Superior temporal gyrus (tissue), 1 donor: Measurements from ENCODE around the gene COP1.
"Not testable (repeated sequence)": the region's sequence is repeated elsewhere in the genome, so short reads cannot be mapped to it uniquely, and the experiment has no call there.

Experiments used
- DNase-seq: peaks from one replicate; pipeline ENCODE4 v3.0.0-alpha.2; 2016; ENCODE audit errors: extremely low spot score

Gene COP1

GRCh38 chr1:176134666-176135065 is 72.4 kb downstream of the COP1 start:
- DNase-seq, result no peak

GRCh38 chr1:176122282-176122681 is 84.8 kb downstream of the COP1 start:
- no peak for DNase-seq

DNA sequence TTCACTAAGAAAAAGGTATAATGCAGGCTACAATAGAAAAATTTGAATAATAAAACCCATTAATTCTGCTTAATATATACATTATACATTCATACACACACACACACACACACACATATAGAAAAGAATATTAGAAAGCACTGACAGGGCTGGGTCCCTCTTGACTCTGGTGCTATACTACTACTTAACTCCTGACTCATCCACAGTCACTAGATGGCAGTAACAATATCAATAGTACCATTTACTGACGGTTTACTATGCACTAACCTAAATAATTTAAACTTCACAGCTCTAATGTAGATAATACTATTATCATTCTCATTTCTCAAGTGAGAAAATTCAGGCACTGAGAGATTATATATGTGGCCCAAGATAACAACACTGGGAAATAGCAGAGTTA is 87.5 kb downstream of the COP1 start:
- DNase-seq, result no peak

DNA sequence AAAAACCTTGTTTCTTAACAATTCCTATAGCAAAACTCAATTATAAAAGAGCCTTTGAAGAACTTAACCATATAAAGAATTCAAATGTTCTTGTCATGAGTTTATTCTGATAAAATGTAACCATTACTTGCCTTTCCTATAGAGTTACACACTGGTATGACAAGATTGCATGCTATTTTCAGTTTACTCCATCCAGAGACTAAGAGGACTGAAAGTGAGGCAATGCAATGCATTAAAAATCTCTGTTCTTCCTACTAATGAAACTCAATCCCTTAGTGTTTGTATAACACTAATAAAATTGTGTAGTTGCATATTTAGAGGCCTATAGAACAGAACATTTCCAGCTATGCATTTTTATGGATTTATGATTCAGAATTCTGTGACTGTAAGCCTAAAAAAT is 88.1 kb downstream of the COP1 start:
- no peak for DNase-seq

- DNase-seq, result no peak
Observed at GRCh38 chr1:176111835-176112234, 95.3 kb downstream of the COP1 start.

DNA sequence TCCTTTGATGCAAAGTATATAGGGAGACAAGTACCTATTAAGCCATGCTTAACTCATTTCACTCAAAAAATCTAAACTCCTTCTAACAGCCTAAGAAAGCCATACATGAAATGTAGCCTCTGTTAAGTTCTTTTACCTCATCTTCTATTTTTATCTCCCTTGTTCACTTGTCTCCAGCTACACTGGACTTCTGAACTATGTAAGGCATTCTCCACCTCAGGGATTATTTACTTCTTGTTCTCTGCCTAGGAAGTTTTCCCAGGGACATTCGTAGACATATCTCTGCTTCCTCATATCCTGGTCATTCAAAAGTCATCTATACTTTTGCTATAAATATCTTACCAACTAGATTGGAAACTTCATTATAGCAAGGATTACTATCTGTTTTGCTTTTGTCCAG is 96.9 kb downstream of the COP1 start:
- DNase-seq, result no peak

DNA sequence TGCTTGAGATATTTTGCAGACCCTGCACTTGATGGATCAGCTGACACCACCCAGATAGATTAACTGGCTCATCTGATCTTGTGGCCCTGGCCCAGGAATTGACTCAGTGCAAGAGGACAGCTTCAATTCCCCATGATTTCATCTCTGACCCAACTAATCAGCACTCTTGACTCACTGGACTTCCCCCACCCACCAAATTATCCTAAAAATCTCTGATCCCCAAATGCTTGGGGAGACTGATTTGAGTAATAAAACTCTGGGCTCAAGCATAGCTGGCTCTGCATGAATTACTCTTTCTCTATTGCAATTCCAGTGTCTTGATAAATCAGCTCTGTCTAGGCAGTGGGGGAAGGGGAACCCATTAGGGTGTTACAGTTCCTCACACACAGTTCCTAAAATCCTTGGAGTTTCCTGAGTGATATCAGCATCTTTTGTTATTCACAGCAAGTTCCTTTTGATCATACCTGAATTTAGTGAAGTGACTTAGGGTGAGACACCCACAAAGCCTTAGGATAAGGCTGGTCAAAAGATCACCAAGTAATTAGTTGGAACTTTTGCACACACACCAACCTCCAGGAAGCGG is 104.2 kb downstream of the COP1 start:
- DNase-seq, result no peak

- no peak for DNase-seq
Observed at GRCh38 chr1:176101951-176102642, 105.0 kb downstream of the COP1 start.

DNA sequence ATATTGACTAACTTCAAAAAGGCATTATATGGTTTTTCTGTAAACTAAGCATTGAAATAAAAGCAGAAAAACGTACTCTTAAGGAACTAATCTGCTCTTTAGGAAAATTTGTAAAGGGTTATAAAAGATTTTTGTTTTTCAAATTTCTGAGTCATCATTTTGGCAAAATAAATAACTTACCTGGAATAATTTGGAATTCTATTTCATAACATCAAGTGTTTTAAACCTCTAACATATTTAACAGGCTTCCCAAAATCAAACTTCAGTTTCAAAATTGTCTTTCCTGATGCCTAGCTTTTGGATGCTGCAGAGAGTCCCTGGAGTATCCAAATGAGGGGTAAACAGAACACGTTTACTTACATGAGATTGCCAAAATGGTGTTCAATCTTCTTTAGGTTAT is 108.5 kb downstream of the COP1 start:
- DNase-seq, result no peak

DNA sequence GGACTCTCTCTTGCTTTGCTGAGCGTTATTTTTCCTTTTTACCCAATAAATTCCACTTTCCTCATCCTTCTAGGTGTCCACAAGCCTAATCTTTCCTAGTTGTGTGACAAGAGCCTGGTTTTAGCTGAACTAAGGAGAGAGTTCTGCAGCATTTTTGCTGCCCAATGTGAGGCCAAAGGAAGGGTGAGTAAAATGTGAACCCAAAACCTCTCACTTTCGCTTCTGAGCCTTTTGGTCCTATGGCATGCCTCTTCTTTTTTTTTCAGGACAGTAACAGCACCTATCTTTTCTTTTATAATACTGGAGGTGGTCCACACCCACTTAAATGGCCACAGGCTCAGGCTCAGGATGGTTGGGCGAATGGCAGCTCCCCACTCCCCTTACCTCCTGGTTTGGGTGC is 111.1 kb downstream of the COP1 start:
- DNase-seq, result no peak

DNA sequence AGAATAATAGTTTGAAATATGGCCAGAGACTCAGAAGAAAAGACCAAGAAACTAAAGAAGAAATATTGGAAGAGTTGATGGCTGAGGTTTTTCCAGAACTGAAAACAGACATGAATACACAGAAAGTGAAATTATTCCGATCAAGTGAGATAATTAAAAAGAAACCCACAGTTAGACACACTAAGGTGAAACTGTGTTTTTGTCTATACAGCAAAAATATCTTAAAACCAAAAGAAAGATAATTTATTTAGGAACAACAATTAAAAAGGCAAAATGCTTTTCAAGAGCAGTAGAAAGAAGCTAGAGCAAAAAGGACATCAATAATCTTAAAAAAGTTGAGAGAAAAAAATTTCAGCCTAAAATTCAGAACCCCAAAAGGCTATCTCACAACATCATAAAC is 116.3 kb downstream of the COP1 start:
- DNase-seq, result no peak

DNA sequence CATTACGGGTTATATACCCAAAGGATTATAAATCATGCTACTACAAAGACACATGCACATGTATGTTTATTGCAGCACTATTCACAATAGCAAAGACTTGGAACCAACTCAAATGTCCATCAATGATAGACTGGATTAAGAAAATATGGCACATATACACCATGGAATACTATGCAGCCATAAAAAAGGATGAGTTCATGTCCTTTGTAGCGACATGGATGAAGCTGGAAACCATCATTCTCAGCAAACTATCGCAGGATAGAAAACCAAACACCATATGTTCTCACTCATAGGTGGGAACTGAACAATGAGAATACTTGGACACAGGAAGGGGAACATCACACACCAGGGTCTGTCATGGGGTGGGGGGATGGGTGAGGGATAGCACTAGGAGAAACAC is 119.3 kb downstream of the COP1 start:
- DNase-seq, result not testable (repeated sequence)

DNA sequence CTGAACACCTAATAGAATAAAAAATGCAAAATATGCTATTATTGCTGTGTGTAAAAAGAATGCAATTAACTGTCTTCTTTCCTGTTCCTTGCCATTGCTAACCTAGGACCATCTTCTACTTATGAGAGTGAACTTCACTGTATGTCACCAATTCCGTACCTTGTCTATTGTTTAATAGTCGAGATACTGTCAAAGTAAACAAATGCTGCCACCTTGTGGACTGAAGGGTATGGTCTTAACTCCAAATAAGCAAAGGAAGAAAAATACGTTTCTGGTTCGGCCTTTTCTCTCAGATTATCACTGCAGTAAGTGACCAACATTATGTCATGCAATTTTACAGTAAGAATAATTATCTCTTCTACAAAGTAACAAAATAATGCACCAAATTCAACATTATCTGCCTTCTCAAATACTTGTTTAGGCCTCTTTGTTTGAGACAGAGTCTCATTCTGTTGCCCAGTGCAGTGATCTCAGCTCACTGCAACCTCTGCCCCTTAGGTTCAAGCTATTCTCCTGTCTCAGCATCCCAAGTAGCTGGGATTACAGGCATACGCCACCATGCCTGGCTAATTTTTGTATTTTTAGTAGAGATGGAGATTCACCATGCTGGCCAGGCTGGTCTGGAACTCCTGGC is 133.4 kb downstream of the COP1 start:
- DNase-seq, result peak; percentile 96

DNA sequence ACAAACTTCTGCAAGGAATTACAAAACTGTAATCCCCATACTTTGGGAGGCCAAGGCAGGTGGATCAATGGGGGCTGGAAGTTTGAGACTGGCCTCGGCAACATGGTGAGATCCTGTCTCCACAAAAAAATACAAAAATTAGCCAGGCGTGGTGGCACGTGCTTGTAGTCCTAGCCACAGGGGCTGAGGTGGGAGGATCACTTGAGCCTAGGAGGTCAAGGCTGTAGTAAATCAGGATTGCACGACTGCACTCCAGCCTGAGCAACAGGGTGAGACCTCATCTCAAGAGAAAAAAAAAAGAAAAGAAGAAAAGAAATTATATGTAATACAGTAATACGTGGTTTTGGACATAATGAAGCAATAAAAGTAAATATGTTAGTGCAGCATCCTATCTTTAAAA is 138.2 kb downstream of the COP1 start:
- no peak for DNase-seq

DNA sequence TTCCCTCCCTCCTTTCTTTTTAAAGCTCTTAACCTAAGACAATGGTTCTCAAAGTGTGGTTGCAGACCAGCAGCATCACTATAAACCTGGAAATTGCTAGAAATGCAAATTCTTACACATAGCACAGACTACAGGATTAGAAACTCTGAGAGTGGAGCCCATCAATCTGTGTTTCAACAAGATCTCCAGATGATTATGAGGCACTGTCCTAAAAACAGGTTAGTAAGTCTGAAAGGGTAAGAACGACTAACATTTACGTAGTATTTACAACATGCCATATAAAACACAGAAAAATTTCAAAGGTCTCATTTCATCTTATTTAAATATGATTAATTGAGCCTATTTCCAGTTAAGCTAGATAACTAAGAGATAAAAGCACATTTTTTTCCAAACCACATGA is 138.8 kb downstream of the COP1 start:
- DNase-seq, result no peak

DNA sequence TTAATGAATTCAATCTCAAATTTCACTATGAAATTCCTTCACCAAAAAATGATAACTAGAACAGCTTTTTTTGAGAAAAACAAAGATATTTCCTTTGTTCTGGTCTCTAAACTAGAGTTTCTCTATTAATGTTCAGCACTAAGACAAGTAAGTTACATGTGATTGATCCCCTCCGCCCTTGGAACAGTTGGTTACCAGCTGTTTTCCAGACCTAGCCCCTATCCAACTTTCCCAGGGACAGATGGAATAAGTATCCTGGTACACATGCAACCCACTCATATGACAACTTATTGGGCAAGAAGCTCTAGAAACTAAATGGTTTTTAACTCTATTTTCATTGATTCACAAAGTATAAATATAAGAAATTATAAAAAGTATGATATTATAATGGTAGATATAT is 140.4 kb downstream of the COP1 start:
- no peak for DNase-seq

- no peak for DNase-seq
Observed at GRCh38 chr1:176058686-176059085, 148.4 kb downstream of the COP1 start.

GRCh38 chr1:176056312-176056711 is 150.8 kb downstream of the COP1 start:
- no peak for DNase-seq

GRCh38 chr1:176055398-176055797 is 151.7 kb downstream of the COP1 start:
- no peak for DNase-seq

- DNase-seq, result no peak
Observed at GRCh38 chr1:176051902-176052518, 155.1 kb downstream of the COP1 start.

DNA sequence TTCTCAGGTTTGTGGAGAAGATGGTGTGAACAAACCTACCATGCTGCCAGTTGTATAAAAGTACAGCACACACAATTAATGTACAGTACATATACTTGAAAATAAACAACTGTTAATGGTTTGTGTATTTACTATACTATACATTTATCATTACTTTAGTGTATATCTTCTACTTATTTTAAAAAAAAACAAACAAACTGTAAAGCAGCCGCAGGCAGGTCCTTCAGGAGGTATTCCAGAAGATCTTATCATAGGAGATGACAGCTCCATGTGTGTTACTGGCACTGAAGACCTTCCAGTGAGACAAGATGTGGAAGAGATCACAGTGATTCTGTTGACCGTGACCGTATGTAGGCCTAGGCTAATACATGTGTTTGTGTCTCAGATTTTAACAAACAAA is 155.7 kb downstream of the COP1 start:
- no peak for DNase-seq

GRCh38 chr1:176049582-176049981 is 157.5 kb downstream of the COP1 start:
- DNase-seq, result no peak

- DNase-seq, result no peak
Observed at GRCh38 chr1:176046926-176047325, 160.2 kb downstream of the COP1 start.
